GM21447 (cell line): ENCODE data around the gene HADHB.
A peak's percentile ranks its signal among the peaks of the same experiment; 100 is the strongest.
"Not testable (repeated sequence)": the region's sequence is repeated elsewhere in the genome, so short reads cannot be mapped to it uniquely, and the experiment has no call there.

Experiments used
- ATAC-seq: cut with Tn5 transposase; IDR thresholded peaks from one replicate; pipeline ENCODE4 v1.9.1; 2021; ENCODE audit not compliant: unreplicated experiment

HADHB gene

DNA sequence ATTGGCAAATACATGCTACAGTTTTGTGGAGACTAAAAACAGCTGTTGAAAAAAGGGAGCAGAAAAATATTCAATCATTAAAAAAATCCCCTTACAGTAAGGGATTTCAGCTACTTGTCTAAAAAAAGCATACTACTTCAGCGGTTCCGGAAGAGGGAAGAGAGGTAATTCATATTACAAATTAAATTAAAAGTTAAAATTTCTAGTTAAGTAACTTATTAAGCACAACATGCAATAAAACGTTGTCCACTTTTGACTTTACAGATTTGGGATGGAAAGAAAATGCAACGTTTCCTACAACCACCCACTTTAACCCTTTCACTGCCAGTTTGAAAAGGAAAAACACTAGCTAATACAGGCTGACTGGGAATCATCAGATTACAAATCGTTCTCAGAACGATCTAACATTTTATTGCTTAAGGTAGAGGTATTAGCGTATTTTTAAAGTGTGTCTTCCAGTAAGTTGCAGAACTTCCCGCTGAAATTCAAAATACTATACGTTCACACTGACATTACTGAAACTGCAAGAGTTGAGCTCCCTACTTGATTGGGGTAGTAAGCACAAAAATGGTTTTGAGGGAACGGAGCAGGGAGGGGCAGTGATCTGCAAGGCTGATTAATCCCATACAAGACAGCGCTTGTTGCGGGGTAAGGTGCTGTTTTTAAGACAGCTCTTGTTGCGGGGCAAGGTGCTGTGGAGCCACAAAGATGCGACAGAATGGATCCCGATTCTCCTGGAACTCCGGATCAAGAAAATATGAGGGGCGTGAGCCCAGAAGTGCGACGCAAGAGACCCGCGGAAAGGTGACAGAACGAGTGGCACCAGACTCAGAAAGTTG lies 1.1 kb upstream of the HADHB start:
- peak; percentile 1 for ATAC-seq

DNA sequence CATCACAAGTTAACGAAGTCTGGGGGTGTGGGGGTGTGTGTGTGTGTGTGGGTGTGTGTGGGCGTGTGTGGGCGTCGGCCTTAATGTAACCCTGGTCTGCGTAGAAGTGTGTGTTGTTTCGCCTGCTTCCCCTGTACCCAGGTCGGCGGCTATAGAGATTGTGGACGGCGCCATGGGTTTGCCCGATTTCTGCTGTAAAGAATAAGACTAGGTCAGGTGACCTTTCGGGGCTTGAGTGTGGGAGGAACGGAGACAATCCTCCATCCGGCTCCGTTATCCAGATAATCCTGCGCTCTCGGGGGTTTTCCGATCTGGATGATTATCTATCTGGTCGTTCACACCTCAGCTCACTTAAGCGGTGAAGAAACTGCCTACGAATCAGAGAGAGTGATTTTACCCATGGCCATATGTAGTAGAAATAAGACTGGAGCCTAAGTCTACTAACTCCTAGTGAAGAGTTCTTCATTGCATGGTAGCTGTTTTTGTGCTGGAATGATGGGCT lies 543 bp downstream of the HADHB start:
- ATAC-seq: peak; percentile 9

DNA sequence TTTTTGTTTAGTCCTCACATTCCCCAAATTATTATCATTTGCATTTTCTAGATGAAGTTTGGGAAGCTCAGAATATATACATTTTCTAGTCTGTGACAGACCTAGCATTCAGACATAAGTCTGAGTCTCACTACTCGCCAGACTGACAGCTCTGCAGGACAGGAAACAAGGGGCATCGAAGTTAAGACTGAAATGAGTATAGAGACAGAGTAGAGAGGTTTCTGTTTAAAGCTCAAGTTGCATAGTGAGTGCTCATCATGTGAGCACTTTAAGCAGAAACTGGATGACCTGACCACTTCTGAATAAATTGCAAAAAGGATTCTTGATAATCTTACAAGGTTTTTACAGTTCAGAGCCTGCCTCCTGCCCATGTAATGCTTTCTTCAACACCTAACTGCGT lies 1.1 kb downstream of the HADHB start:
- ATAC-seq: peak; percentile 62

DNA sequence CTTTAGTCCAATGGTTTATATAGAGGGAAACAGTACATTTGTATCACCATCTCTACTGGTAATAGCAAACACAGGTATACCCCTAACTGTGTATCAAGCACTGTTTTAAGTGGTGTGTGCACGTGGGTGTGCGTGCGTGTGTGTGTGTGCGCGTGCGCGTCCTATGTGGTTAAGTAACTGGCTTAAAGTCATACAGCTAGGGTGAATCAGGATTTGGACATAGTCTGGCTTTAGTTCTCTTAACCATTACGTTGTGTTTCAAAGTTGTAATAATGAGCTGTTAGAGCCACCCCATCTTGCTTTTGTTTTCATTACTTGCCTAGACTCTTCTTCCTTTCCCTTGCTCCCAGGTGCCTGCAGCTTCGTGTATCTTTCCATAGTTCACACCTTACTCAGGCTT lies 2.1 kb downstream of the HADHB start:
- no peak for ATAC-seq

- ATAC-seq: no peak
Measured at GRCh38 chr2:26249625-26250024, 4.9 kb downstream of the HADHB start.

GRCh38 chr2:26251893-26252292 lies 7.2 kb downstream of the HADHB start:
- ATAC-seq: no peak

DNA sequence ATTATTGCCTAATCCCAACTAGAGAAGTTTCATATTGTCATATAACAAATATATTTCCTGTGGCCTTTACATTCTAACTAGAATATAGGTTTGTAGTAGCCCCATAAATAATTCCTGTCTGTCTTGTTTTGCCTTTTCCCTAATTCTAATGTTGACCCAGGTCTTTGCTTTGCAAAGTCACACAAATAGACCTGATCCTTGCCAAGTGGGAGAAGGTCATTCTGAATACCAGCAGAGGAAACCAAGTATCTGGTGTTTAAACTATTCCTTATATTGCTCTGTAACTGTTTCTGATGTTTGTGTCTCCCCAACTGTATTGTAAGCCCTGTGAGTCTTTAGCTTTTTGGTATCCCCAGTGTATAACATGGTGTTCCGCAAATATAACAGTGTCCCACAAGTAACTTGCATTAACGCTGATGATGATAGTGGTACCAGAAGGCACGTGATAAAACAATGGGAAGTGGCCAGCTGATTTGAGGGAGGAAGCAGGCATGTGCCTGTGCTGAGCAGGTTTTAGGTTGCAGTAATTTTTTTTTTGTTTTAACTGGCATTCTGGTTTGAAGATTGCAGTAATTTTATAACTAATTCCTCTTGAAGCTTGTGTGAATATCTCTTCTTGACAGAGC lies 11.1 kb downstream of the HADHB start:
- ATAC-seq: no peak

DNA sequence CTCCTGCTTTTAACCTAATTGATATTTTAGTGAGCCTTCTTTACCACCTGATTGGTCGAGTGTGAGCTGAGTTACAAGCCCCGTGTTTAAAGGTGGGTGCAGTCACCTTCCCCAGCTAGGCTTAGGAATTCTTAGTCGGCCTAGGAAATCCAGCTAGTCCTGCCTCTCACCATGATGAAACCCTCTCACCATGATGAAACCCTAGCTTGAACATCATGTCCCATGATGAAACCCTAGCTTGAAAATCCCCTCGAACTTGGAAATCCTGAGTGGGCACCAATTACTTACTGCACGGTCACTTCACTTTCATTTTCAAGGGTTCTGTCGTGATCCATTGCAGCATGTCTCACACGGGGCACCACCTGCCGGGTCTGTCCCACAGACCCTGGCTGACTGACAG lies 14.1 kb downstream of the HADHB start:
- not testable (repeated sequence) for ATAC-seq

GRCh38 chr2:26268213-26268612 lies 23.5 kb downstream of the HADHB start:
- ATAC-seq: no peak

- not testable (repeated sequence) for ATAC-seq
Measured at GRCh38 chr2:26268670-26269385, 24.1 kb downstream of the HADHB start.

GRCh38 chr2:26269571-26270158 lies 24.9 kb downstream of the HADHB start:
- ATAC-seq: peak; percentile 36

GRCh38 chr2:26270373-26270772 lies 25.6 kb downstream of the HADHB start:
- ATAC-seq: peak; percentile 57

- no peak for ATAC-seq
Measured at GRCh38 chr2:26273501-26273900, 28.8 kb downstream of the HADHB start.

DNA sequence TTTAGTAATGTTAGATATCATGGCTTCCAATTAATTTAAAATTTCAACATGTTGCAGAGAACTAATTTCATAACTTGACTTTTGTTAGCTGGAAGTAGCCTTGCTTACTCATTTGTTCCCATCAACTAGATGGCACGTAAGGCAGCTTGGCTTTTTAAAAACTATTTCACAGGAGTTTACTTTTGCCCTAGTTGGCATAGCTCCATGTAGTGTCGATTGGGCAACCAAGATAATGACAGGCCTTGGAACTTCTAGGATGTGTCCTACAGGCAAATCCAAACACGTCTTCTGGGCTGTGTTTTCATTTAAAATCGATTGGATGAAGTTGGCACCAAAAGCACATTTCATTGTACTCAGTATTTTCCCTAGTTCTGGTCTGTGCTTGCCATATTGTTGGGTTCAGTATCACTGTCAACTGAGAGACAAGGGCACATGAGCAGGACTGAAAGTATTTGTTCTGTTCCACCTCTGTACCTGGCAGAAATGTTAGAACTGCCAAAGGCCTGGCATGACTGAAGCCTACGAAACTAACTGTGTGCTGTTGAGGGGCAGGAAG lies 29.4 kb downstream of the HADHB start:
- no peak for ATAC-seq

DNA sequence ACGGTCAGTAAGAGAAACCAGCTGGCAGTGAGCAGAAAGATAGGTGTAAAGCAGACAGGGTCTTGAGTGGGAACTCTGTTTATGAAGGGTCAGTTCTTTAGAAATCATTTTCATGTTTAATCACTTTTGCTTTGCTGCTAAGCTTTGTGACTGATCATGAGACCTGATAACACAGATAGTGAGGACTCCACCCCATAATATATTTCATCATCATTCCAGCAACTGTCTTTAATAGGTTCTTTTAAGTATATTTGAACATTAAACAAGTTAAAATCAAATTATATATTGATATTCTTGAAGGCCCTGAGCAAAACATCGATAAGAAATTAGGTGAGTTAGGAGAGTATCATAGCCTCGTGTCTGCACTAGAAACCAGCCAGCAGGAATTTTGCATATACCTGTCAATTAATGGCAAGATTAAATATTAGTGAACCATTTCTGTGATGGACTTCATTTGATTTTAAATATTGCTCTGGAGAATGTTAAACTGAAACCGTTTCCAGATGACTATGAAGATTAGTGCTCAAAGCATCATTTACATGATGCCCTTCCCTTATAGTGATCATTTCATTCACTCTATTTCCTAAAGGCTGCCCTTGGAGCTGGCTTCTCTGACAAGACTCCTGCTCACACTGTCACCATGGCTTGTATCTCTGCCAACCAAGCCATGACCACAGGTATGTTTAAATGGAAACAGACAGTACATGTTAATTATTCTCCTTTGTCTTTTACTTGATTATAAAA lies 31.9 kb downstream of the HADHB start:
- no peak for ATAC-seq

- no peak for ATAC-seq
Measured at GRCh38 chr2:26279886-26280285, 35.1 kb downstream of the HADHB start.

- ATAC-seq: no peak
Measured at GRCh38 chr2:26281226-26281625, 36.5 kb downstream of the HADHB start.

DNA sequence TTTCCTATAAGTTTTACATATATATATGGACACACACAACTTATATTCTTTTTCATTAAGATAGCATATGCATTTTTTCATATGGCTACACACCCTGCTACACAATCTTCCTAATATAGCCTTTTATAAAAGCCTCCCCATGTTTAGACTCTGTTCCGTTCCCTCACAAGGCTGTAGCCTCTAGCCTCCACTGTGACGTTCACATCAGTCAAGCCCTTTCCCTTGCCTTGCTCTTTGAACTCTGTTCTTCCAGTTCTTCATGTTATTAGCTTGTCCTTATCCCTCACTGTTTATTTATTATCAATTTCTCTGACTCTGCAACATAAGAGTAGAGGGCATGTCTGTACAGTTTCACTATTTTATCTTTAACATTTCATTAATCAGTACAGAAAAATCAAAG lies 38.9 kb downstream of the HADHB start:
- ATAC-seq: no peak

DNA sequence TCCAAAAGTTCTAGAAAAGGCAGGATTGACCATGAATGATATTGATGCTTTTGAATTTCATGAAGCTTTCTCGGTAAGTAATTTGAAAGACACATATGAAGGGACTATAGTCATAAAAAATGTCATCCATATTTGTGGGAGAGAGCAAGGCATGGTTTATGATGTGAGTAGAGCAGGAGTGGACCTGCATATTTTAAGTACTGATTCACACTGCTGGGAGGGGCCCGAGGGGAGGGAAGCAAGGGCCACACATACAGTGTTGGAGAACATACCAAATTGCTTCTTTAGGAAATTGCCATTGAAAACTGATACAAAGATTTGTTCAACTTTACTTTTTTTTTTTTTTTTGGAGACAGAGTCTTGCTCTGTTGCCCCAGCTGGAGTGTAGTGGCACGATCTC lies 39.4 kb downstream of the HADHB start:
- ATAC-seq: no peak

DNA sequence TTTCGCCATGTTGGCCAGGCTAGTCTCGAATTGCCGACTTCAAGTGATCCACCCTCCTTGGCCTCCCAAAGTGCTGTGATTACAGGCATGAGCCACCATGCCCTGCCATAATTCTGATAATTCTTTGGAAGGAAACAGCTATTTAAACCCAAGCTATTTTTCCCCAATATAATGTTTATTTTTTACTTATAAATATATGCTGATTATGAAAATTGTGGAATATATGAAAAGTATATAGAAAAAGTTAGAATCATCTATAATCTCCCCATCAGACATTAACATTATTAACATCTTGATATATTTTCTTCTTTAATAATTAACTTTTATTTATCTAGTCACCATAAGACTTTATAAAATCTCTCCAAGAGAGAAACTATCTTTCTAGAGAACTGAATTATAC lies 41.2 kb downstream of the HADHB start:
- no peak for ATAC-seq
